HL-60 (cell line): ENCODE measurements around the gene TAC1.

Experiments
- CTCF ChIP-seq: IDR thresholded peaks from one replicate; pipeline ENCODE4 v1.5.1; 2011; ENCODE audit warnings: low read length, control low read depth, inconsistent platforms; ENCODE audit not compliant: insufficient read depth
- POLR2AphosphoS5 ChIP-seq: IDR thresholded peaks from 2 replicates; pipeline ENCODE4 v1.6.1; 2012; ENCODE audit warnings: low read depth
- REST ChIP-seq: IDR thresholded peaks from 2 replicates; pipeline ENCODE4 v1.6.1; 2012; ENCODE audit warnings: low read depth; ENCODE audit not compliant: insufficient replicate concordance

DNA sequence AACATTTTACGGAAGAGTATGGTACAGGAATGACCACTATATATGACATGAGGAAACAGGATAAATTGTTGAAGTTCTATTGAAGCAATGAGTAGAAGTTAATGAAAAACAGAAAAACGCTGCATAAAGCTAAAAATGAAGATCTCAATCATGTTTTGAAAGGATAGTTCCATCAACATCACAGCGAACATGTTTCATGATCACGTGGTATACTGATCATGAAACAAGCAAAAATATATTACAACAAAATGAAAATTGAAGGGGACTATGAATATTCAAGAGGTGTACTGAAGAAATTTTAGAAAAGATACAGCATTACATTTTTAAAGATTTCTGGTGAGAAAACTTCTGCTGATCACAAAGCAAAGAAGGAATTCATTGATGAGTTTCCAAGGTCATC lies 45.9 kb upstream of the TAC1 start:
- TF ChIP-seq POLR2AphosphoS5 = no peak
- no peak for TF ChIP-seq CTCF
- TF ChIP-seq REST = no peak
